Ovary (tissue), 9 donors: ENCODE data around the gene NAPB. TPM values are rescaled to one million over a fixed set of nuclear protein-coding genes. Genes with fewer than 3 reads are reported as not detected.

ENCODE experiments used
- DNase-seq, 5 donors: peaks; one replicate each; pipeline ENCODE4 v3.0.0-alpha.2; 2019 to 2020
- H3K27ac ChIP-seq, 2 donors: fragments of 200-600 bp; one replicate each; pipeline versions ENCODE4 v1.5.1 to v1.8.0; 2019 to 2022
- H3K27me3 ChIP-seq: fragments of 200-600 bp; one replicate; pipeline ENCODE4 v1.8.0; 2022
- H3K36me3 ChIP-seq: fragments of 200-600 bp; sonication (generic); one replicate; pipeline ENCODE4 v1.5.1; 2019
- H3K4me1 ChIP-seq: one replicate; pipeline ENCODE4 v1.8.1; 2013; ENCODE audit warnings: mild to moderate bottlenecking, moderate library complexity; ENCODE audit not compliant: insufficient read depth
- H3K4me3 ChIP-seq: fragments of 200-600 bp; sonication (generic); one replicate; pipeline ENCODE4 v1.5.1; 2017
- H3K9me3 ChIP-seq, 2 donors: fragments of 200-600 bp in 1 of 2; sonication (generic) in 1 of 2; one replicate each; pipeline versions ENCODE4 v1.5.1 to v1.8.1; 2013 to 2019; ENCODE audit warnings: mild to moderate bottlenecking in 1 of 2, moderate library complexity in 1 of 2
- CTCF ChIP-seq, 3 donors: fragments of 450-650 bp in 2 of 3; fragments of 200-600 bp in 1 of 3; IDR thresholded peaks; one replicate each; pipeline versions ENCODE4 v1.5.1 to v1.8.0; 2016 to 2022; ENCODE audit warnings: antibody characterized with exemption in 3 of 3, mild to moderate bottlenecking in 1 of 3
- EP300 ChIP-seq: sonication (generic); formaldehyde crosslinking; IDR thresholded peaks from one replicate; pipeline ENCODE4 v1.6.1; 2017; ENCODE audit warnings: antibody characterized with exemption
- POLR2A ChIP-seq: fragments of 450-650 bp; IDR thresholded peaks from one replicate; pipeline ENCODE4 v1.6.1; 2017; ENCODE audit warnings: antibody characterized with exemption, mild to moderate bottlenecking, moderate library complexity
- WGBS, 3 donors: extraction: QIAGEN DNeasy Blood & Tissue Kit in 1 of 3; methylation state at CpG; one replicate each; pipeline versions ENCODE4 v1.1.5 to v1.1.7; 2013 to 2017; 5-methylcytosine and 5-hydroxymethylcytosine counted together
- intact Hi-C, 4 donors: fragments of 100-400 bp; cut with DNase I; formaldehyde crosslinking; loops; one replicate each; pipeline versions ENCODE4 v1.11.0 to v1.15.1; 2022 to 2023
- polyA plus RNA-seq, 2 donors: library from polyadenylated mRNA; stranded (reverse); fragments of 200-250 nt in 1 of 2; fragments of 350-450 nt in 1 of 2; fragmentation: Illumina TruSeq in 1 of 2; extraction: RNeasy Lipid Tissue Mini Kit (QIAGEN cat#74804) in 1 of 2; gene quantifications; one replicate each; pipeline ENCODE4 v1.2.3, GENCODE V29; 2013 to 2014
- total RNA-seq, 7 donors: library from RNA; depleted of rRNA in 2 of 7; stranded (reverse); fragments of >200 nt in 2 of 7; fragmentation: NEBNext Ultra II Directional in 3 of 7; extraction: Animal tissue kit (Norgen Biotek cat#: 25700) in 3 of 7; gene quantifications; one replicate each; pipeline versions ENCODE4 v1.1.0 to v1.2.4, GENCODE V29; 2016 to 2023
- donor health status: DM: no; HTN: no; CAD: no; lungs with moderate emphysema.
- donor health status: DM: no; HTN: no; CAD: no.
- donor health status: Bipolar disorder and iron deficiency.
- donor health status: DM: yes; HTN: yes; CAD: no.
- donor health status: DM: no; HTN: no; CAD: no.
- donor health status: DM: yes; HTN: yes; CAD: no.

NAPB gene
- total and polyA plus RNA-seq, 9 donors, result 9.3 to 17.9 (median 12.9) TPM

GRCh38 chr20:23371496-23371895 is 49.8 kb downstream of the NAPB start:
- intact Hi-C loops, result no loop called here
- 45 to 59% (median 48%) methylated on average over 4 of the region's 4 CpGs for WGBS, 3 donors
- no peaks in the 10 kb centered on the region for H3K9me3 ChIP-seq
- no peaks in the 10 kb centered on the region for H3K27me3 ChIP-seq
- TF ChIP-seq POLR2A (no peak), EP300 (no peak), CTCF (IDR thresholded peaks at IDR 0.05) (no peak)
- H3K27ac ChIP-seq, result no peak overlapping the region
- DNase-seq, result no peak
- no peaks in the 10 kb centered on the region for H3K4me1 ChIP-seq
- no peaks in the 10 kb centered on the region for H3K36me3 ChIP-seq
- H3K4me3 ChIP-seq, result no peak overlapping the region

GRCh38 chr20:23370873-23371272 is 50.4 kb downstream of the NAPB start:
- H3K9me3 ChIP-seq, result no peaks in the 10 kb centered on the region
- DNase-seq, result no peak
- 64 to 78% (median 76%) methylated on average over 3 of the region's 3 CpGs for WGBS, 3 donors
- H3K27me3 ChIP-seq, result no peaks in the 10 kb centered on the region
- H3K4me3 ChIP-seq, result no peak overlapping the region
- no peak overlapping the region for H3K27ac ChIP-seq
- no peaks in the 10 kb centered on the region for H3K36me3 ChIP-seq
- no peak for TF ChIP-seq EP300
- no peak for TF ChIP-seq POLR2A
- TF ChIP-seq CTCF (IDR thresholded peaks at IDR 0.05), result no peak
- H3K4me1 ChIP-seq, result peaks cover 2% of the 10 kb centered on the region
- intact Hi-C loops, result no loop called here

GRCh38 chr20:23370274-23370673 is 51.0 kb downstream of the NAPB start:
- no peak for DNase-seq
- Histone ChIP-seq H3K27ac (no peak overlapping the region), H3K36me3 (no peaks in the 10 kb centered on the region), H3K9me3 (no peaks in the 10 kb centered on the region), H3K4me3 (no peak overlapping the region), H3K4me1 (peaks cover 3% of the 10 kb centered on the region), H3K27me3 (no peaks in the 10 kb centered on the region)
- 84 to 89% (median 87%) methylated on average over 5 of the region's 5 CpGs for WGBS, 3 donors
- TF ChIP-seq EP300 (no peak), CTCF (IDR thresholded peaks at IDR 0.05) (no peak), POLR2A (no peak)
- intact Hi-C loops, result no loop called here

GRCh38 chr20:23369072-23369823 is 52.0 kb downstream of the NAPB start:
- no peaks in the 10 kb centered on the region for H3K27me3 ChIP-seq
- intact Hi-C loops, result loop anchor here in 1 of 4 donors (10.0 kb wide), 2 partner anchors 56 to 266 kb away; partner anchors contain the start of genes CST3 and NAPB
- H3K36me3 ChIP-seq, result no peaks in the 10 kb centered on the region
- peak in 1 of 5 donors; percentile 28 for DNase-seq
- TF ChIP-seq CTCF (IDR thresholded peaks at IDR 0.05) (no peak), EP300 (no peak), POLR2A (no peak)
- 91 to 95% (median 94%) methylated on average over 14 of the region's 14 CpGs for WGBS, 3 donors
- H3K27ac ChIP-seq, result no peak overlapping the region
- peaks cover 3% of the 10 kb centered on the region for H3K4me1 ChIP-seq
- no peaks in the 10 kb centered on the region for H3K9me3 ChIP-seq
- no peak overlapping the region for H3K4me3 ChIP-seq
